Upper lobe of left lung (tissue), 6 donors: ENCODE measurements around the gene AXL. TPM values are rescaled to one million over a fixed set of nuclear protein-coding genes. Genes with fewer than 3 reads are reported as not detected.

Experiments used
- ATAC-seq, 2 donors: fragments of 200-7000 bp; cut with Tn5 transposase; one replicate each; pipeline ENCODE4 v1.9.1; 2022; ENCODE audit warnings: mild to moderate bottlenecking in 2 of 2, moderate library complexity in 2 of 2; ENCODE audit not compliant: low FRiP score in 2 of 2
- DNase-seq, 2 donors: peaks; one replicate each; pipeline ENCODE4 v3.0.0-alpha.2; 2019 to 2020
- H3K27ac ChIP-seq, 4 donors: fragments of 200-600 bp; sonication (generic); one replicate each; pipeline ENCODE4 v1.5.1; 2016 to 2019
- H3K27me3 ChIP-seq, 4 donors: fragments of 200-600 bp; sonication (generic); one replicate each; pipeline ENCODE4 v1.5.1; 2017 to 2019
- H3K36me3 ChIP-seq, 4 donors: fragments of 200-600 bp; sonication (generic); one replicate each; pipeline ENCODE4 v1.5.1; 2016 to 2019
- H3K4me1 ChIP-seq, 4 donors: fragments of 200-600 bp; sonication (generic); one replicate each; pipeline ENCODE4 v1.5.1; 2018 to 2019
- H3K4me3 ChIP-seq, 4 donors: fragments of 200-600 bp; sonication (generic); one replicate each; pipeline ENCODE4 v1.5.1; 2017 to 2019; ENCODE audit warnings: mild to moderate bottlenecking in 2 of 4, moderate library complexity in 1 of 4
- H3K9me3 ChIP-seq, 4 donors: fragments of 200-600 bp; sonication (generic); one replicate each; pipeline ENCODE4 v1.5.1; 2018 to 2019
- CTCF ChIP-seq, 6 experiments: fragments of 450-650 bp in 4 of 6; fragments of 200-600 bp in 2 of 6; sonication (generic) in 2 of 6; IDR thresholded peaks; one replicate each; pipeline ENCODE4 v1.5.1; 2016 to 2019; ENCODE audit warnings: antibody characterized with exemption in 6 of 6
- EP300 ChIP-seq, 4 donors: sonication (generic); formaldehyde crosslinking; IDR thresholded peaks; one replicate each; pipeline ENCODE4 v1.5.1; 2017; ENCODE audit warnings: antibody characterized with exemption in 4 of 4, control low read depth in 2 of 4
- POLR2A ChIP-seq, 4 donors: fragments of 450-650 bp; IDR thresholded peaks; one replicate each; pipeline ENCODE4 v1.5.1; 2016 to 2017; ENCODE audit warnings: antibody characterized with exemption in 4 of 4, mild to moderate bottlenecking in 2 of 4
- POLR2AphosphoS5 ChIP-seq, 2 donors: sonication (generic); formaldehyde crosslinking; IDR thresholded peaks; one replicate each; pipeline ENCODE4 v1.5.1; 2017; ENCODE audit warnings: antibody characterized with exemption in 2 of 2
- WGBS, 2 donors: methylation state at CpG; one replicate each; pipeline ENCODE4 v1.1.5; 2017 to 2018; 5-methylcytosine and 5-hydroxymethylcytosine counted together
- total RNA-seq, 6 donors: library from RNA; depleted of rRNA in 4 of 6; stranded (reverse); fragments of >200 nt in 4 of 6; gene quantifications; one replicate each; pipeline versions ENCODE4 v1.1.0 to v1.2.1, GENCODE V29; 2016 to 2021
- donor health status: DM: no; HTN: no; CAD: no; lungs with moderate emphysema.
- donor health status: DM: no; HTN: yes; CAD: no; lungs with severe emphysema.

AXL gene
- total RNA-seq, 6 donors from 2014 or later, result 28.4 to 96.9 (median 71.7) TPM

- Histone ChIP-seq H3K27me3 (no peaks in the 10 kb centered on the region), H3K27ac (peak overlapping the region; percentile 95 to 99 (median 98)), H3K4me1 (peaks cover 30 to 40% (median 34%) of the 10 kb centered on the region in 4 donors), H3K4me3 (peak overlapping the region; percentile 47 to 72 (median 62)), H3K9me3 (no peaks in the 10 kb centered on the region), H3K36me3 (peaks cover 3 to 14% (median 6%) of the 10 kb centered on the region in 4 donors)
- DNase-seq (peak; percentile 45 to 82), ATAC-seq (peak; percentile 9 to 21)
- WGBS, 2 donors, result 0 to 1% methylated on average over 46 of the region's 46 CpGs
- TF ChIP-seq EP300 (IDR thresholded peaks at IDR 0.05) (peak in 2 of 4 donors; percentile 61 to 81), CTCF (IDR thresholded peaks at IDR 0.05) (no peak), POLR2AphosphoS5 (IDR thresholded peaks at IDR 0.05) (peak; percentile 66 to 86), POLR2A (IDR thresholded peaks at IDR 0.05) (peak; percentile 29 to 95 (median 92))
Measured at GRCh38 chr19:41263042-41263849, 44.2 kb downstream of the AXL start.

DNA sequence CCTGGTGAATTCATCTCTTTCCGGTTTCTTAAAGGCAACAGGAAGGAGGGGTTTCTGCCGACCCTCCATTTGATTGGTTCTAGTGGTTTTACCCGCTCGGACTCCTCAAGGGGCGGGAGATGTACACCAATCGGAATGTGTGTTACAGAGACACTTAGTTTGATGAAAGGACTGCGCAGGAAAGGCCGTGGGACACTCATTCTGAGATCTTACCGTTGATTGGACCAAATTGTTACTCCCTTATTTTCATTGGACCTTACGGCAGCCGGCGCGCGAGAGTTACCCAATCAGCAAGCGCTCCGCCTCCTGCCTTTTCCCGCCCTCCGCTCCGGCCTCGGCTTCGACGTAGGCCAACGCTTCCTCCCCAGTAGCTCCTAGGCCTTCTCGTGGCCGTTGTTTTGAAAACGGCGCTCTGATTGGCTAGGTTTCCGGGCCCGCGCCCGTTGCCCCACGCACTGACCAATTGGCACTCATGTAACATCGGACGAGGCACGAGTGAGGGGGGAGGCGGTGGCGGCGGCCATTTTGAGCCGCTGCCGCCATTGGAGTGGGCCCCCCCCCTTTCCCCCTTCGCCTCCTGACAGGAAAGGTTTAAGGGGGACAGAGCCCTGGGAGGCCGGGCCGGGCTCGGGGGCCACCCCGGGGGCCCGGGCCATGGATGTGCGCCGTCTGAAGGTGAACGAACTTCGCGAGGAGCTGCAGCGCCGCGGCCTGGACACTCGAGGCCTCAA is 45.0 kb downstream of the AXL start, which contains the start of gene HNRNPUL1:
TSS of gene HNRNPUL1 (plus strand) at position 523 of the 731 bp plus-strand sequence. CDS start at position 655, 132 bp downstream.
- DNase-seq (peak; percentile 96 to 98), ATAC-seq (peak; percentile 89 to 96)
- H3K27ac ChIP-seq, result peak within 1 kb of the TSS; percentile 95 to 100 (median 100)
- H3K27me3 ChIP-seq, result no peaks in the 10 kb centered on the region
- TF ChIP-seq POLR2AphosphoS5 (IDR thresholded peaks at IDR 0.05) (peak; percentile 69 to 71), EP300 (IDR thresholded peaks at IDR 0.05) (no peak), POLR2A (IDR thresholded peaks at IDR 0.05) (peak; percentile 31 to 76 (median 64)), CTCF (IDR thresholded peaks at IDR 0.05) (peak in 1 of 6 experiments; percentile 43)
- H3K36me3 ChIP-seq, result peaks cover 9 to 21% (median 14%) of the 10 kb centered on the region in 4 donors
- H3K4me1 ChIP-seq, result peaks cover 30 to 40% (median 34%) of the 10 kb centered on the region in 4 donors
- peak within 1 kb of the TSS; percentile 68 to 98 (median 78) for H3K4me3 ChIP-seq
- 0% methylated on average over 8 to 27 of the region's 55 CpGs for WGBS, 2 donors
- no peaks in the 10 kb centered on the region for H3K9me3 ChIP-seq

DNA sequence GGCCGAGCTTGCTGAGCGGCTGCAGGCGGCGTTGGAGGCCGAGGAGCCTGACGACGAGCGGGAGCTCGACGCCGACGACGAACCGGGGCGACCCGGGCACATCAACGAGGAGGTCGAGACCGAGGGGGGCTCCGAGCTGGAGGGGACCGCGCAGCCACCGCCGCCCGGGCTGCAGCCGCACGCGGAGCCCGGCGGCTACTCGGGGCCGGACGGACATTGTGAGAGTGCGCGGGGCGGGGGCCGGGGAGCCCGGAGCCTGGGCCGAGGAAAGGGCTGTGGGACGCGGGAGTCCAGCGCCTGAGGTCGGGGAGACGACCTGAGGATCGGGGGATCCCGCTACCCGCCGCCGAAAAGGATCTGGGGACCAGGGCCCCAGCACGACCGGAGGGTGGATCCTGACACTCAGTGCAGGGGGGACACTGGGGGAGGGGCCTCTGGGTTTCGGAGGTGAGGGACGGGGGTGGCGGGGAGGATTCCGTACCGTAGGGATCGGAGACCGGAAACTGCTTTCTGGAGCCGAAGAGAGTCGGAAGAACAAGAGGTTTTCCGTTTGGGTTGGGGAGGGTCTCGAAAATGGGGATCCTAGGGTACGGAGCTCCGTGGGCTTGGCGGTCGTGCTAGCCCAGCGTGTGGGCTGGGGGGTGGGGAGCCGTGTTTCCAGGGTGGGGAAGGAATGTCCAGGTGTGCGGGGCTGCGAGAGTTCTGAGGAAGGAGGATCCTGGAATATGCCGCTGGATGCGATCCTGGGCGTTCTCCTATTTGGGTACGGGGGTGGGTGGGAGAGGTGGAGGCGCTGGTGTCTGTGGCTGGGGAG is 45.8 kb downstream of the AXL start:
- 0% methylated on average over 35 to 36 of the region's 75 CpGs for WGBS, 2 donors
- H3K36me3 ChIP-seq, result peaks cover 14 to 25% (median 21%) of the 10 kb centered on the region in 4 donors
- peak overlapping the region; percentile 95 to 100 (median 100) for H3K27ac ChIP-seq
- peak; percentile 50 to 64 for DNase-seq
- peaks cover 30 to 40% (median 34%) of the 10 kb centered on the region in 4 donors for H3K4me1 ChIP-seq
- peak overlapping the region; percentile 62 to 98 (median 76) for H3K4me3 ChIP-seq
- peak in 1 of 2 donors; percentile 1 for ATAC-seq
- no peaks in the 10 kb centered on the region for H3K9me3 ChIP-seq
- TF ChIP-seq POLR2AphosphoS5 (IDR thresholded peaks at IDR 0.05) (no peak), CTCF (IDR thresholded peaks at IDR 0.05) (peak in 1 of 6 experiments; percentile 3), EP300 (IDR thresholded peaks at IDR 0.05) (no peak)
- no peaks in the 10 kb centered on the region for H3K27me3 ChIP-seq

- peak in 1 of 2 donors; percentile 53 for DNase-seq
- TF ChIP-seq POLR2AphosphoS5 (IDR thresholded peaks at IDR 0.05) (no peak), POLR2A (IDR thresholded peaks at IDR 0.05) (peak in 2 of 4 donors; percentile 31 to 53)
- ATAC-seq, result no peak
Measured at GRCh38 chr19:41265395-41266153, 46.6 kb downstream of the AXL start.

More at GRCh38 chr19:41265395-41266153, 46.6 kb downstream of the AXL start:
- 13 to 16% methylated on average over 17 of the region's 17 CpGs for WGBS, 2 donors
- Histone ChIP-seq H3K27ac (peak overlapping the region; percentile 95 to 100 (median 100)), H3K36me3 (peaks cover 22 to 32% (median 28%) of the 10 kb centered on the region in 4 donors), H3K4me3 (peak overlapping the region; percentile 62 to 98 (median 76)), H3K4me1 (peaks cover 30 to 40% (median 34%) of the 10 kb centered on the region in 4 donors), H3K27me3 (no peaks in the 10 kb centered on the region), H3K9me3 (no peaks in the 10 kb centered on the region)
